CD4-positive, alpha-beta T cell (primary cell): ENCODE results near the gene VAPB. TPM values are rescaled to one million over a fixed set of nuclear protein-coding genes. Genes with fewer than 3 reads are reported as not detected.
"Not testable (repeated sequence)": the region's sequence is repeated elsewhere in the genome, so short reads cannot be mapped to it uniquely, and the experiment has no call there.

ENCODE experiments used
- ATAC-seq: fragments of 200-7000 bp; cut with Tn5 transposase; one replicate; pipeline ENCODE4 v1.10.0; 2022; ENCODE audit warnings: mild to moderate bottlenecking; ENCODE audit not compliant: poor library complexity
- CTCF ChIA-PET: fragments of 350-600 bp; sonication (Branson Sonifier 250); formaldehyde crosslinking; loops from one replicate; lab custom pipeline; 2021; ENCODE audit warnings: antibody characterized with exemption, inconsistent platforms; lab: Charles Lee
- POLR2A ChIA-PET: fragments of 350-600 bp; sonication (Branson Sonifier 250); formaldehyde crosslinking; loops from one replicate; lab custom pipeline; 2021; ENCODE audit warnings: antibody characterized with exemption, inconsistent platforms; lab: Charles Lee
- DNase-seq, 14 experiments: peaks; one replicate each; pipeline ENCODE4 v3.0.0-alpha.2; 2013 to 2020; ENCODE audit warnings: mixed read lengths in 2 of 14
- H3K27ac ChIP-seq, 2 donors: one replicate each; pipeline versions ENCODE4 v1.5.1 to v1.7.0; 2013; ENCODE audit warnings: low read length in 2 of 2, low read depth in 1 of 2, mild to moderate bottlenecking in 1 of 2
- H3K27me3 ChIP-seq, 2 experiments: 1 replicate in 1 of 2; 2 replicates in 1 of 2; pipeline versions ENCODE4 v1.6.1 to v1.7.0; 2013; ENCODE audit warnings: low read length in 2 of 2, control low read depth in 1 of 2, mild to moderate bottlenecking in 1 of 2, moderate library complexity in 1 of 2; ENCODE audit not compliant: insufficient read depth in 2 of 2, control insufficient read depth in 1 of 2
- H3K36me3 ChIP-seq: one replicate; pipeline ENCODE4 v1.6.1; 2013; ENCODE audit warnings: low read length, control low read depth; ENCODE audit not compliant: insufficient read depth
- H3K4me1 ChIP-seq: one replicate; pipeline ENCODE4 v1.6.1; 2013; ENCODE audit warnings: low read length, control low read depth; ENCODE audit not compliant: insufficient read depth
- H3K4me3 ChIP-seq: one replicate; pipeline ENCODE4 v1.5.1; 2013; ENCODE audit warnings: mild to moderate bottlenecking, low read length, moderate library complexity
- H3K9me3 ChIP-seq, 2 experiments: 1 replicate in 1 of 2; 2 replicates in 1 of 2; pipeline versions ENCODE4 v1.6.1 to v1.7.0; 2013; ENCODE audit warnings: low read length in 2 of 2, mild to moderate bottlenecking in 2 of 2, control low read depth in 1 of 2, moderate library complexity in 1 of 2; ENCODE audit not compliant: control insufficient read depth in 1 of 2, insufficient read depth in 1 of 2
- H3K27ac Mint-ChIP-seq: one replicate; pipeline ENCODE4 v1.8.0; 2020; ENCODE audit warnings: mixed read lengths
- H3K27me3 Mint-ChIP-seq: one replicate; pipeline ENCODE4 v1.8.0; 2021; ENCODE audit warnings: mixed read lengths
- H3K36me3 Mint-ChIP-seq: one replicate; pipeline ENCODE4 v1.8.0; 2021; ENCODE audit warnings: low read depth, mixed read lengths
- H3K4me1 Mint-ChIP-seq: one replicate; pipeline ENCODE4 v1.8.0; 2021; ENCODE audit warnings: low read depth, mixed read lengths
- H3K4me3 Mint-ChIP-seq: one replicate; pipeline ENCODE4 v1.8.0; 2020; ENCODE audit warnings: mild to moderate bottlenecking, mixed read lengths
- H3K9me3 Mint-ChIP-seq: one replicate; pipeline ENCODE4 v1.8.0; 2020; ENCODE audit warnings: mixed read lengths
- intact Hi-C, 2 experiments: fragments of 100-400 bp; cut with DNase I in 1 of 2; cut with micrococcal nuclease in 1 of 2; formaldehyde crosslinking; loops; one replicate each; pipeline versions ENCODE4 v1.15.1 to v1.9.0; 2023 to 2025; cut with DNase I, micrococcal nuclease
- total RNA-seq, 174 experiments: library from RNA in 2 of 174; stranded (reverse) in 2 of 174; gene quantifications; one replicate each; pipeline ENCODE4 v1.2.3 and lab custom pipeline; 2021 to 2026
- TF ChIP-seq, protein P1 (sequence below): fragments of 200-600 bp; IDR thresholded peaks from one replicate; pipeline ENCODE4 v1.8.0; 2022; ENCODE audit warnings: antibody characterized with exemption, mild to moderate bottlenecking

Gene VAPB
- total RNA-seq, 2 experiments from 2014 or later: 25.2 to 29.4 TPM

DNA sequence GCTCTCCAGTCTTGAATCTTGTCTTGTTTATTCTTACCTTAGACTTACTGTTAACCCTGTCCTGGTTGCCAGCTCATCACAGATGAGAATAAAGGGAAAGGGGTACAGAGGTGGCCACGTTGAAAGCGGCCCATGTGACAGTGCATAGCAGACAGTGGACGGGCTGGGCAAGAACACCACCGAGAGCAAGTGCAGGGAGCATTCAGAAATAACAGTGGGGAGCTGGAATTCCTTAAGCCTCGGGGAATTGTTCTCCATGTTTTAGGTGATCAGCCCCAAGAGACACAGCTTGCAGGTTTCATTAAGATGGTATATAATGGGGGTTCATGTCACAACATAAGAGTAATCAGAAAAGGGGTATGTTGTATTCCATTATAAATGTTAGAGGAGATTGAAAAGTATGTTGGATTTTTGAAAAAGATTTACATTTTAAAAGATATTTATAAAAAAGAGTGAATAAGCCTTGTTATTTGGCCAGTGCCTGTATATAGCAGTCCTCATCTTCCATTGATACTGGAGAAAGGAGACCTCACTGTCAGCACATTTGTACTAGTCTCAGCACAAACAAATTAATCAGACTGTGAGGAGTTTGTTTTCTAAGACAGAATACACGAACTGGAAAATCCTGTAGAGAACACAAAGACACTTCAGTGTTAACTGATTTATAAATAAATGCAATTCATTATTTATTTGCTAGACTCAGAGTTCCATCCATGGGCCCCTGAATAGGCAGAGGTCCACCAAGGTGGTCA, 35.4 kb downstream of the VAPB start:
- ChIA-PET POLR2A (no interaction called here), CTCF (no interaction called here)
- H3K9me3 ChIP-seq: no peaks in the 10 kb centered on the region
- no peak overlapping the region for H3K27ac ChIP-seq
- Mint-ChIP-seq H3K4me3 (no peak overlapping the region), H3K36me3 (peaks cover 54% of the 10 kb centered on the region), H3K4me1 (peaks cover 13% of the 10 kb centered on the region), H3K27ac (no peak overlapping the region), H3K9me3 (no peaks in the 10 kb centered on the region), H3K27me3 (no peaks in the 10 kb centered on the region)
- peaks cover 31% of the 10 kb centered on the region for H3K36me3 ChIP-seq
- TF ChIP-seq, protein P1, sequence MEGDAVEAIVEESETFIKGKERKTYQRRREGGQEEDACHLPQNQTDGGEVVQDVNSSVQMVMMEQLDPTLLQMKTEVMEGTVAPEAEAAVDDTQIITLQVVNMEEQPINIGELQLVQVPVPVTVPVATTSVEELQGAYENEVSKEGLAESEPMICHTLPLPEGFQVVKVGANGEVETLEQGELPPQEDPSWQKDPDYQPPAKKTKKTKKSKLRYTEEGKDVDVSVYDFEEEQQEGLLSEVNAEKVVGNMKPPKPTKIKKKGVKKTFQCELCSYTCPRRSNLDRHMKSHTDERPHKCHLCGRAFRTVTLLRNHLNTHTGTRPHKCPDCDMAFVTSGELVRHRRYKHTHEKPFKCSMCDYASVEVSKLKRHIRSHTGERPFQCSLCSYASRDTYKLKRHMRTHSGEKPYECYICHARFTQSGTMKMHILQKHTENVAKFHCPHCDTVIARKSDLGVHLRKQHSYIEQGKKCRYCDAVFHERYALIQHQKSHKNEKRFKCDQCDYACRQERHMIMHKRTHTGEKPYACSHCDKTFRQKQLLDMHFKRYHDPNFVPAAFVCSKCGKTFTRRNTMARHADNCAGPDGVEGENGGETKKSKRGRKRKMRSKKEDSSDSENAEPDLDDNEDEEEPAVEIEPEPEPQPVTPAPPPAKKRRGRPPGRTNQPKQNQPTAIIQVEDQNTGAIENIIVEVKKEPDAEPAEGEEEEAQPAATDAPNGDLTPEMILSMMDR: no peak
- DNase-seq: no peak
- H3K4me3 ChIP-seq: no peak overlapping the region
- H3K4me1 ChIP-seq: no peaks in the 10 kb centered on the region
- intact Hi-C loops: no loop called here
- no peaks in the 10 kb centered on the region for H3K27me3 ChIP-seq
- no peak for ATAC-seq

DNA sequence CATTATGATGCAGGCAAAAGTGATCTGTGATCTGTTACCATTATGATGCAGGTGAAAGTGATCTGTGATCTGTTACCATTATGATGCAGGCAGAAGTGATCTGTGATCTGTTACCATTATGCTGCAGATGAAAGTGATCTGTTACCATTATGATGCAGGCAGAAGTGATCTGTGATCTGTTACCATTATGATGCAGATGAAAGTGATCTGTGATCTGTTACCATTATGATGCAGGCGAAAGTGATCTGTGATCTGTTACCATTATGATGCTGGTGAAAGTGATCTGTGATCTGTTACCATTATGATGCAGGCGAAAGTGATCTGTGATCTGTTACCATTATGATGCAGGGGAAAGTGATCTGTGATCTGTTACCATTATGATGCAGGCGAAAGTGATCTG, 38.5 kb downstream of the VAPB start:
- peaks cover 21% of the 10 kb centered on the region for H3K36me3 ChIP-seq
- POLR2A ChIA-PET, intact Hi-C loops, H3K9me3 ChIP-seq, H3K27ac ChIP-seq, DNase-seq, H3K27ac Mint-ChIP-seq, CTCF ChIA-PET, H3K27me3 ChIP-seq, H3K4me3 Mint-ChIP-seq, H3K4me3 ChIP-seq, H3K9me3 Mint-ChIP-seq, H3K27me3 Mint-ChIP-seq, H3K4me1 ChIP-seq, ATAC-seq: not testable (repeated sequence)
- Mint-ChIP-seq H3K4me1 (peaks cover 22% of the 10 kb centered on the region), H3K36me3 (peaks cover 43% of the 10 kb centered on the region)

DNA sequence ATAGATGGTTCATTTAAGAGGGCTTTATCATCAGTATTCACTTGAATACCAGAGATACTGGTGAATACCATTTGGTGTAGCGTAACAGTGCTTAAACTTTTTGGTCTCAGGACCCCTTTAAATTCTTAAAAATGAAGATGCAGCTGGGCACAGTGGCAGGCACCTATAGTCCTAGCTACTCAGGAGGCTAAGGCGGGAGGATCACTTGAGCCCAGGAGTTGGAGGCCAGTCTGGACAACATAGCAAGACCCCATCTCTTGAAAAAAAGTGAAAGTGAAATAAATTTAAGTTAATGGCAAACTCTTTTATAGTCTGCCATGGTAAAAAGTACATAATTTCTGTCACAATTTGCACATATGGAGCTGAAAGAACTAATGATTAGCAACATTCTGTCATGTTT, 39.3 kb downstream of the VAPB start:
- Histone ChIP-seq H3K36me3 (peaks cover 20% of the 10 kb centered on the region), H3K4me3 (no peak overlapping the region), H3K27me3 (no peaks in the 10 kb centered on the region), H3K9me3 (no peaks in the 10 kb centered on the region), H3K4me1 (no peaks in the 10 kb centered on the region), H3K27ac (no peak overlapping the region)
- Mint-ChIP-seq H3K27ac (no peak overlapping the region), H3K4me1 (peaks cover 30% of the 10 kb centered on the region), H3K9me3 (no peaks in the 10 kb centered on the region), H3K36me3 (peaks cover 47% of the 10 kb centered on the region), H3K27me3 (no peaks in the 10 kb centered on the region), H3K4me3 (no peak overlapping the region)
- DNase-seq (no peak), ATAC-seq (no peak)
- intact Hi-C loops: no loop called here
- POLR2A ChIA-PET: no interaction called here
- CTCF ChIA-PET: no interaction called here
- TF ChIP-seq, protein P1: no peak

DNA sequence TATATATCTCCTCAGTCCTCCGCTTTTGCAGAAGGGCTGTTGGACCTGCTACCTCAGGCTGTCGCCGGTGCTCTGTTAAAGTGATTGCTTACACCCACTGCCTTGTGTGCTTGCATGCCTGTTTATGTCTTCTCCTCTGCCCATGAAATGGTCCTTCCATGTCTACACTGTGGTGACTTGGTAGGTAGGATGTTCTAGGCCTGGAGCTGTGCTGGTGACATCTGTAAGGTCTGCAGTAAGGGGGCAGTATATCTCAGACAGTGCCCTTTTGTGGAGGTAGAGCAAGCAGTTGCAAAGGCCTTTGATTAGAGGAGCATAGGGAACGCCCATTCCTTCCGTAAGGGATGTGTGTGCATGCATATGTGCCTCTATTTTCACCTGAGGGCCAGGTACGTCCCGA, 40.3 kb downstream of the VAPB start:
- Mint-ChIP-seq H3K9me3 (no peaks in the 10 kb centered on the region), H3K4me3 (no peak overlapping the region), H3K27me3 (no peaks in the 10 kb centered on the region), H3K4me1 (peaks cover 39% of the 10 kb centered on the region), H3K27ac (no peak overlapping the region), H3K36me3 (peaks cover 50% of the 10 kb centered on the region)
- Histone ChIP-seq H3K27me3 (no peaks in the 10 kb centered on the region), H3K36me3 (peaks cover 18% of the 10 kb centered on the region), H3K9me3 (no peaks in the 10 kb centered on the region), H3K4me1 (no peaks in the 10 kb centered on the region), H3K4me3 (no peak overlapping the region), H3K27ac (no peak overlapping the region)
- ChIA-PET CTCF (no interaction called here), POLR2A (interaction anchor here (0.7 kb wide), 1 partner anchor 18 kb away, joined by 4 read pairs; no protein-coding TSS in a partner anchor)
- intact Hi-C loops: no loop called here
- DNase-seq (no peak), ATAC-seq (no peak)
- TF ChIP-seq, protein P1: no peak
